Cerebellar nuclear complex (tissue), 1 donor: ENCODE results near the gene LRP1B.

Source experiments
- DNase-seq, 2 experiments: peaks; one replicate each; lab custom pipeline; 2025; lab: John Stamatoyannopoulos, UW

LRP1B gene

GRCh38 chr2:141137122-141137693 lies 993.6 kb downstream of the LRP1B start:
- DNase-seq, result no peak

DNA sequence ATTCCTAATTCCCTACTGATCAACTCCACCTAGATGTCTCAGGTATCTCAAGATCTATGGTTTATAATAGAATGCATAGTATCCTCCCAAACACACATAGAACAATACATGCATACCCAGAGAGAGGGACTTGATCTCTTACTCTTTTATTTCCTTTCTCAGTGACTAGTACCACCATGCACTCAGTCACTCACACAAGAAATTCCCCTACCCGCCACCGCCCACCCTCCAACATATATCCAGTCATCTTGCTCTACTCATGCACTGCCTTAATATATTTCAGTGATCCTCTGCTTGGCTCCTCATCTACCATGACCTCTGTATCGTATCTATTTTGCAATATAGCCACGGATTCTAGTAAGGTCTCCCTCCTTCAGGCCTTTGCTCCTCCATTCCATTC lies 996.9 kb downstream of the LRP1B start:
- no peak for DNase-seq

GRCh38 chr2:141125432-141125831 lies 1005.4 kb downstream of the LRP1B start:
- DNase-seq, result no peak

DNA sequence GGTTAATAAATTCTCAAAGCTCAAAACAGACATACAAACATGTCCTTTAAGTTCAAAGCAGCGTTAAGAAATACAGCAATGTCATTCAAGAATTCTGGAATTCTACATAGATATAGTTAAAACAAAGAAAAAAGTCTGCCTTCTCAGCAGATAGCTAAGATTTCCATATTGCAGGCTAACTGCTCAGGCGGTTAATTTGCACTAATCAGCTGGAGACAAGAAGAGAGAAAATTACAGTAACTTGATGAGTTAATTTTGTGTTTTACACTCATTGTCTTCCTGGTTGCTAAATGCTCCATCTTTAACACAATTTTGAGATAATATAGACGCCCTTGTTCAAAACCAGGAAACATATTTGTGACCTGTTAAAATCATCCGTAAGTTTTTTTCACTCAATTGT lies 1012.0 kb downstream of the LRP1B start:
- DNase-seq, result no peak

DNA sequence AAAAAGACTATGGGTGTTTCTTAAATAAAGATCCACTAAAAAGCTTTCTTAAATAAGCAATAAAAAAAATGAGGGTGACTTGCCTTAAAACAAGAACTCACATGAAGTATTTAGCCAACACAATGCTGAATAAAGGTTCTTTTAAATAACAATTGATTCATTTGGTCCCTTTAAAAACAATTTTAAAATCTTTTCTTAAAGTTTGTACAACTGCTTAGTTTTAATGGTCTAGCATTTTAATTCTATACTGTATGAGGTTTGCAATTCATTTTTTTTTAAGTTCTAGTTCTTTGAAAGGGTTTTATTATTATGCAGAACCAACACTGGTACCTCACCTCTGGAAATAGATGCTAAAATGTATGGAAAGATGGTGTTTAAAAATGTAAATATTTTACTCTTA lies 1017.5 kb downstream of the LRP1B start:
- no peak for DNase-seq

- DNase-seq, result no peak
Observed at GRCh38 chr2:141109633-141110032, 1021.2 kb downstream of the LRP1B start.

- no peak for DNase-seq
Observed at GRCh38 chr2:141105763-141106162, 1025.1 kb downstream of the LRP1B start.

- DNase-seq, result no peak
Observed at GRCh38 chr2:141103216-141103615, 1027.6 kb downstream of the LRP1B start.

DNA sequence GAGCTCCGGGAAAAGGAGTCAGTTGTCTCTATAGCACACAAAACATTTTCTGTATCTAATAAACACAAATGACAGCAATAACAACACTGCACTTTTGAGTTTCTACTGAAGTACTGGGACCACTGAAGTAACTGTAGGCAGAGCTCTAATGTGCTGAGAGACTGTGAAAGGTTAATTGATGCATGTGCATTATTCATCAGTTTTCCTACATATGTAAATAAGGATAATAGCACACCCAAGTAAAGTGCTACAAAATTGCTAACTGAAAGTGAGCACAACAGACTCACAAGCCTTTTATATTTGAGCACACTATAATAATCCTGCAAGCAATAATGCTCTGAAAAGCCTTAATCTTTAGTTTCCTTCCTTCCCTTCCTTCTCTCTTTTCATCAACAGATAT lies 1051.6 kb downstream of the LRP1B start:
- DNase-seq, result no peak

DNA sequence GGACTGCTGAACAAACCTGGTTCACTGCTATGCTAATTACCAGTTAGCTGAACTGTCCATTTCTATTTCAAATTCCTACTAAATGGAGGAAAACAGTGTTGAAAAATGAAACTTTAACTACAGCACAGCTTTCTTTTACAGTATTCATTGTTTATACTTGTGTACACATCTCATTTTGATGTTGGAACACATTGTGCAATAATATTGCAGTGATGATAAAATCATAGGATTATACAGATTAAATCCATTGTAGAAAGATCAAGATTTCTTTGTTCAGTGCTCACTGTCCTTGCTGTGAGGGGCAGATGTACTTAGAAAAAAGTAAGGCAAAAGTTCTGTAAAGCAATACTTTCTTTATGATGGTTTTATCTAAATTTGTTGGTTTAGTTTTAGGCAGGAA lies 1055.1 kb downstream of the LRP1B start:
- no peak for DNase-seq

GRCh38 chr2:141068053-141068682 lies 1062.6 kb downstream of the LRP1B start:
- no peak for DNase-seq

GRCh38 chr2:141065042-141065441 lies 1065.8 kb downstream of the LRP1B start:
- DNase-seq, result no peak

GRCh38 chr2:141063406-141063805 lies 1067.4 kb downstream of the LRP1B start:
- DNase-seq, result no peak

GRCh38 chr2:141062443-141062842 lies 1068.4 kb downstream of the LRP1B start:
- no peak for DNase-seq

DNA sequence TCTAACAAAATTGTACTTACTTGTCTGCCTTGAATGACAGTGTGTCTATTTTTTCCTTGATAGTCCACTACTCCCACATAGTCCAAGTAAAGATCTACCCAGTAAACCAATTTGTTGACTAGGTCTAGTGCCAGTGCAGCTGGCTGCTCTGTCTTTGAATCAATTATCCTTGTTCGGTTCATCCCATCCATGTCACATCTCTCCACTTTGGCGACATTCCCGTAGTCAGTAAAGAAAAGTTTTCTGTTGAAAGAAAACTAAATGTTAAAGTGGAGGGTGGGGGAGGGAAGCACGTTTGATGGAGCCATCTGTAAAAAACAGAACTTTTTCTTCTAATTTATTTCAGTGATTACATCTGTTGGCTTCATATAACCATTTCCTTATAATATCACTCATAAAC lies 1068.8 kb downstream of the LRP1B start:
- no peak for DNase-seq

- DNase-seq, result no peak
Observed at GRCh38 chr2:141058556-141058955, 1072.3 kb downstream of the LRP1B start.

DNA sequence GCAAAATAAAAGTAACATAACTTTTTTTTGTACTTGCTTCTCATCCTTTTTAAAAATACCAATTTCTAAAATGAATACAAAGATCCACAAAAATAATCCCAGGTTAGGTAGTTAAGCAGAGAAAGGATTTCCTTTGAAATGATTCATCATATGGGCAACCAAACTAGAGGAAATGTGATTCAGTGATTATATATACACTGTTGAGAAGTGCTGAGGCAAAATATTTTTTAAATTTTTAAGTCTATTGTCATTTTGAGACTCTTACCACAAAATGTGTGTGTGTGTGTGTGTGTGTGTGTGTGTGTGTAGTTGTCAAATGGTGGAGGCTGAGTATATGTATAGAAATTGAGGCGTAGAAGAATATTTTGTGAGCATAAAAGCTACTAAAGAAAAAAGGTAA lies 1075.3 kb downstream of the LRP1B start:
- DNase-seq, result no peak

DNA sequence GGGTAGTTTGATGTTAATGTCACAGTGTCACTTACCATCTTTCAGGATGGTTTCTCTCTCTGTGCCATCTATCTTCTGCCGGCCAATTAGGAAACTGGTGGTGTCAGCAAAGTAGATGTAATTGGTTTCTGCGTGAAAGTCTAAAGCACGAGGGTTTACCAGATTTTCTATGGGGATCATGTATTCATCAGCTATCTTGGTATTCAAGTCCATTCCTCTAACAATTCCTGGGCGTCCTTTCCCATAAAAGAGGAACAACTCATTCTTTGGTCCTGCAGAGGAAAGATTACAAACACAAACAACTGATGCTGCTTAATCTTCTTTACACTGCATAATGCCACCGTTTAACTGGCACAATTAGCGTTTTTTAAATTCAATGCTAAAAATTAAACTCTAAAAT lies 1081.9 kb downstream of the LRP1B start:
- DNase-seq, result no peak

GRCh38 chr2:141041281-141041680 lies 1089.5 kb downstream of the LRP1B start:
- no peak for DNase-seq

DNA sequence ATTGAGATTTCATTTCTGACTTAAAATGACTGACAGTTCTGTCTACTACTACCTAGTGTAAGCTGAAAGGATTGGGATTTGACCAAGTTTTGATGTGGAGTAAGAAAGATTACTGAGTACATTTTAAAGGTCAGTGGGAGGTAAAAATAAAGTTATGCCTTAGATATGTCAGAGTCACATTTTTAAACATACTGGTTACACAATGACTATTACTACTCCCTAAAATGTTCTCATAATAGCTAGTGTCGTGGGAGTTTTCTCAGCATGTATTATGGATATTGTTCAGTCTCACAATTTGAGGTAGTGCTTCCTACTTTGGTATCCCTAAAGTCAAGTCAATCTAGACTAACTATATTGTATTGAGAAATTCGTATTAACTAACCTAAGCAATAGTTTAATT lies 1092.5 kb downstream of the LRP1B start:
- DNase-seq, result no peak

DNA sequence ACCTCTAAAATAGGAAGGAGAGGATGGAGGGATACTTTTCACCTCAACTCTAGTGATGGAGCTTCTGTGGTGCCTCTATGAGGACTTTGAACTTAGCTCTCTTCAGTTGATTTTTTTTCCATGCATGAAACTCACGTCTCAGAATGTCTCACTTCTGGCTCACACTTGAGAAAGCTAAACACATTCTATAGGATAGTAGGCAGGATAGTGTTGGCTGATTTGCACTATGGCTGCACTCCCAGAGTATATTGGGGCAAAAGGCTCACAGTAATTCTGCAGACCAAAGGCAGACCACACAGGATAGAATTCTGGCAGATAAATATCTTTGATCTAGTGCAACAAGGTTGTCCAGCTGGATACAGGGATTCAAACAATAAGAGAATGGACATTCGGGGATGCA lies 1093.5 kb downstream of the LRP1B start:
- no peak for DNase-seq

- no peak for DNase-seq
Observed at GRCh38 chr2:141035846-141036420, 1094.9 kb downstream of the LRP1B start.

- no peak for DNase-seq
Observed at GRCh38 chr2:141029428-141030078, 1101.3 kb downstream of the LRP1B start.
